MM.1S (cell line): ENCODE results near the gene TSPAN15.

Source experiments
- DNase-seq: peaks from one replicate; pipeline ENCODE4 v3.0.0-alpha.2; 2015
- H2AFZ ChIP-seq: fragments of 300-600 bp; sonication (generic); 2 replicates; pipeline ENCODE4 v1.6.0; 2016; ENCODE audit warnings: antibody characterized with exemption, low read length
- H3F3A ChIP-seq: fragments of 300-600 bp; sonication (generic); 2 replicates; pipeline ENCODE4 v1.6.1; 2016; ENCODE audit warnings: mild to moderate bottlenecking, antibody characterized with exemption, low read length, moderate library complexity, mixed read lengths; ENCODE audit not compliant: insufficient read depth
- H3K27ac ChIP-seq: fragments of 300-600 bp; sonication (generic); 2 replicates; pipeline ENCODE4 v1.5.1; 2016; ENCODE audit warnings: mild to moderate bottlenecking, low read length
- H3K27me3 ChIP-seq: fragments of 300-600 bp; sonication (generic); replicated peaks from 2 replicates; pipeline ENCODE4 v1.6.0; 2016; ENCODE audit warnings: low read length; ENCODE audit not compliant: insufficient read depth
- H3K36me3 ChIP-seq: fragments of 300-600 bp; sonication (generic); replicated peaks from 2 replicates; pipeline ENCODE4 v1.6.1; 2016; ENCODE audit warnings: mild to moderate bottlenecking, low read length, mixed read lengths; ENCODE audit not compliant: insufficient read depth
- H3K4me1 ChIP-seq: fragments of 300-600 bp; sonication (generic); 2 replicates; pipeline ENCODE4 v1.6.1; 2016; ENCODE audit warnings: low read length, mixed read lengths
- H3K4me2 ChIP-seq: fragments of 300-600 bp; sonication (generic); 2 replicates; pipeline ENCODE4 v1.6.0; 2016; ENCODE audit warnings: low read depth, low read length
- H3K4me3 ChIP-seq: fragments of 300-600 bp; sonication (generic); 2 replicates; pipeline ENCODE4 v1.5.1; 2016; ENCODE audit warnings: low read length, mixed read lengths
- H3K79me2 ChIP-seq: fragments of 300-600 bp; sonication (generic); 2 replicates; pipeline ENCODE4 v1.6.1; 2016; ENCODE audit warnings: mixed run types, low read length, mixed read lengths
- H3K9ac ChIP-seq: fragments of 300-600 bp; sonication (generic); 2 replicates; pipeline ENCODE4 v1.6.1; 2016; ENCODE audit warnings: low read length, mixed read lengths
- H3K9me2 ChIP-seq: fragments of 300-600 bp; sonication (generic); replicated peaks from 2 replicates; pipeline ENCODE4 v1.6.1; 2016; ENCODE audit warnings: mild to moderate bottlenecking, low read length, mixed read lengths; ENCODE audit not compliant: insufficient read depth
- H3K9me3 ChIP-seq: fragments of 300-600 bp; sonication (generic); replicated peaks from 2 replicates; pipeline ENCODE4 v1.6.1; 2016; ENCODE audit warnings: mild to moderate bottlenecking, low read length, mixed read lengths; ENCODE audit not compliant: insufficient read depth
- H4K20me1 ChIP-seq: fragments of 300-600 bp; sonication (generic); 2 replicates; pipeline ENCODE4 v1.6.1; 2016; ENCODE audit warnings: mild to moderate bottlenecking, low read length, moderate library complexity, mixed read lengths; ENCODE audit not compliant: insufficient read depth
- EZH2 ChIP-seq: fragments of 300-600 bp; sonication (generic); optimal IDR thresholded peaks from 2 replicates; pipeline ENCODE3; 2017; ENCODE audit warnings: low read depth, mild to moderate bottlenecking, antibody characterized with exemption, low read length, mixed read lengths
- EZH2phosphoT487 ChIP-seq: fragments of 300-600 bp; sonication (generic); IDR thresholded peaks from 2 replicates; pipeline ENCODE4 v1.6.1; 2018; ENCODE audit warnings: antibody characterized with exemption, low read length
- TF ChIP-seq, protein P1 (sequence below): fragments of 300-600 bp; sonication (generic); IDR thresholded peaks from 2 replicates; pipeline ENCODE4 v1.5.1; 2016; ENCODE audit warnings: antibody characterized with exemption, low read length, mixed read lengths

The TSPAN15 gene

DNA sequence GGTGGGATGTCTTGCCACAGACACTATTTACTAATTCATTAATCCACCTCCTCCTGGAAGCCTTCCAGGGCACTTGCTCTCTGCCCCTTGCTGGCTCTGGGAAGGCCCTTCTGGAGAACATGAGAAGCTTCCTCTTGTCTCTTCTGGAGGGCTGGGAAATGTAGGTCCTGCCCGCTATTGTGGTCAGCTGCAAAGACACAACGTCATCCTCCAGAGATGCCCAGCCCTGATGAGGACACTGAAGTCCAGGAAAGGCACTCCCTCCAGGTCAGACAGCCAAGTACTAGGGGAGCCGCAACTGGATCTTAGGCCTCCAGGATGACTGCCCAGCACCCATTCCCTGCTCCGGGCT is 24.9 kb upstream of the TSPAN15 start:
- H4K20me1 ChIP-seq: no peaks in the 10 kb centered on the region
- no peak for DNase-seq
- H3K9me2 ChIP-seq: no peaks in the 10 kb centered on the region
- 0 out of 2 replicates have a peak, but pooled peaks cover 13% of the 10 kb centered on the region for H3K27me3 ChIP-seq
- no peak overlapping the region for H2AFZ ChIP-seq
- H3F3A ChIP-seq: no peaks in the 10 kb centered on the region
- no peak for TF ChIP-seq EZH2phosphoT487
- TF ChIP-seq, protein P1, sequence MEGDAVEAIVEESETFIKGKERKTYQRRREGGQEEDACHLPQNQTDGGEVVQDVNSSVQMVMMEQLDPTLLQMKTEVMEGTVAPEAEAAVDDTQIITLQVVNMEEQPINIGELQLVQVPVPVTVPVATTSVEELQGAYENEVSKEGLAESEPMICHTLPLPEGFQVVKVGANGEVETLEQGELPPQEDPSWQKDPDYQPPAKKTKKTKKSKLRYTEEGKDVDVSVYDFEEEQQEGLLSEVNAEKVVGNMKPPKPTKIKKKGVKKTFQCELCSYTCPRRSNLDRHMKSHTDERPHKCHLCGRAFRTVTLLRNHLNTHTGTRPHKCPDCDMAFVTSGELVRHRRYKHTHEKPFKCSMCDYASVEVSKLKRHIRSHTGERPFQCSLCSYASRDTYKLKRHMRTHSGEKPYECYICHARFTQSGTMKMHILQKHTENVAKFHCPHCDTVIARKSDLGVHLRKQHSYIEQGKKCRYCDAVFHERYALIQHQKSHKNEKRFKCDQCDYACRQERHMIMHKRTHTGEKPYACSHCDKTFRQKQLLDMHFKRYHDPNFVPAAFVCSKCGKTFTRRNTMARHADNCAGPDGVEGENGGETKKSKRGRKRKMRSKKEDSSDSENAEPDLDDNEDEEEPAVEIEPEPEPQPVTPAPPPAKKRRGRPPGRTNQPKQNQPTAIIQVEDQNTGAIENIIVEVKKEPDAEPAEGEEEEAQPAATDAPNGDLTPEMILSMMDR: no peak
- TF ChIP-seq EZH2: no peak
- no peak overlapping the region for H3K9ac ChIP-seq
- no peaks in the 10 kb centered on the region for H3K36me3 ChIP-seq
- no peak overlapping the region for H3K27ac ChIP-seq
- H3K4me2 ChIP-seq: no peak overlapping the region
- no peak overlapping the region for H3K4me3 ChIP-seq
- peaks cover 14% of the 10 kb centered on the region for H3K4me1 ChIP-seq
- no peaks in the 10 kb centered on the region for H3K79me2 ChIP-seq
- no peaks in the 10 kb centered on the region for H3K9me3 ChIP-seq

DNA sequence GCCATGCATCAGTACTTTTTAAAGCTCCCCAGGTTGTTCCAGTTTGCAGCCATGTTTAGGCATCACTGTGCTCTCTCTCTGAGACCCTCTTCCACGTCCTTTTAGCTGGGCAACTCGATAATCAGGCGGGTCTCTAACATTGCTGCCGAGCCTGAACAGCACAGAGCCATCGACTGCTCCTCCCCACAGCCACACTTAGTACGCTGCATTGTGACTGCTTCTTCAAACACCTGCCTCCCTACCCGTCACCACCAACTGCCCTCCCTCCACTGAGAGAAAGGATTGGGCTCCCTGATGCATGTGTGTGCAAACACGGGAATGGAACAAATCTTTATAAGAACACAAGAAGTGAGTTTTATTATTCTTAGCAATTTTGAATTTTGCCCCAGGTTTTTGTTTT is 23.1 kb upstream of the TSPAN15 start:
- H3K79me2 ChIP-seq: no peaks in the 10 kb centered on the region
- no peaks in the 10 kb centered on the region for H3K9me3 ChIP-seq
- no peaks in the 10 kb centered on the region for H3F3A ChIP-seq
- no peaks in the 10 kb centered on the region for H3K36me3 ChIP-seq
- TF ChIP-seq EZH2 (no peak), EZH2phosphoT487 (no peak)
- TF ChIP-seq, protein P1: no peak
- no peak for DNase-seq
- H3K9me2 ChIP-seq: no peaks in the 10 kb centered on the region
- 0 out of 2 replicates have a peak, but pooled peaks cover under 1% of the 10 kb centered on the region for H3K27me3 ChIP-seq
- no peak overlapping the region for H3K9ac ChIP-seq
- peaks cover 14% of the 10 kb centered on the region for H3K4me1 ChIP-seq
- H4K20me1 ChIP-seq: no peaks in the 10 kb centered on the region
- no peak overlapping the region for H3K27ac ChIP-seq
- H2AFZ ChIP-seq: no peak overlapping the region
- H3K4me3 ChIP-seq: no peak overlapping the region
- no peak overlapping the region for H3K4me2 ChIP-seq

DNA sequence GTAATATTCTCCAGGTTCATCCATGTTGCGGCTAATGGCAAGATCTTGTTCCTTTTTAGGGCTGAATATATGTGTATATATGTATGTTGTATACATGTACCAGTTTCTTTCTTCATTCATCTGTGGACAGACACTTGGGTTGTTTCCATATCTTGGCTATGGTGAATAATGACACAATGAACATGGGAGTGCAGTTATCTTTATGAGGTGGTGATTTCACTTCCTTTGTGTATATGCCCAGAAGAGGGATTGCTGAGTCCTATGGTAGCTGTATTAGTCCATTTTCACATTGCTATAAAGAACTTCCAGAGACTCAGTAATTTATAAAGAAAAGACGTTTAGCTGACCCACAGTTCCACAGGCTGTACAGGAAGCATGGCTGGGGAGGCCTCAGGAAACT is 17.1 kb upstream of the TSPAN15 start:
- Histone ChIP-seq H3K27ac (no peak overlapping the region), H3K9me3 (no peaks in the 10 kb centered on the region), H3K9me2 (no peaks in the 10 kb centered on the region), H3K36me3 (no peaks in the 10 kb centered on the region), H3K4me2 (no peak overlapping the region), H4K20me1 (no peaks in the 10 kb centered on the region), H3K27me3 (peaks cover 15% of the 10 kb centered on the region), H3K79me2 (no peaks in the 10 kb centered on the region), H3K4me1 (no peaks in the 10 kb centered on the region), H3K4me3 (no peak overlapping the region), H3K9ac (no peak overlapping the region), H3F3A (no peaks in the 10 kb centered on the region), H2AFZ (no peak overlapping the region)
- no peak for TF ChIP-seq EZH2phosphoT487
- TF ChIP-seq, protein P1: no peak
- no peak for TF ChIP-seq EZH2
- no peak for DNase-seq
